Fibroblast of lung (primary cell): ENCODE results near the gene PATJ. TPM values are rescaled to one million over a fixed set of nuclear protein-coding genes. Genes with fewer than 3 reads are reported as not detected.

Experiments
- DNase-seq, 2 donors: peaks; one replicate each; pipeline versions ENCODE4 v3.0.0 to v3.0.0-alpha.2; 2010; ENCODE audit warnings: low read depth in 2 of 2
- H2AFZ ChIP-seq: 2 replicates; pipeline ENCODE4 v1.5.1; 2012; ENCODE audit warnings: low read length, control low read depth, inconsistent platforms
- H3K27ac ChIP-seq: 2 replicates; pipeline ENCODE4 v1.5.1; 2011; ENCODE audit warnings: low read length, control low read depth; ENCODE audit not compliant: insufficient read depth
- H3K27me3 ChIP-seq: 2 replicates; pipeline ENCODE4 v1.5.1; 2011; ENCODE audit warnings: mild to moderate bottlenecking, low read length; ENCODE audit not compliant: control insufficient read depth, insufficient read depth
- H3K36me3 ChIP-seq: 2 replicates; pipeline ENCODE4 v1.5.1; 2011; ENCODE audit warnings: low read length; ENCODE audit not compliant: control insufficient read depth, insufficient read depth
- H3K4me1 ChIP-seq: 2 replicates; pipeline ENCODE4 v1.5.1; 2011; ENCODE audit warnings: low read length; ENCODE audit not compliant: control insufficient read depth, insufficient read depth; ENCODE audit errors: extremely low read depth
- H3K4me2 ChIP-seq: 2 replicates; pipeline ENCODE4 v1.5.1; 2011; ENCODE audit warnings: low read length, control low read depth; ENCODE audit not compliant: insufficient read depth; ENCODE audit errors: extremely low read depth
- H3K4me3 ChIP-seq, 4 experiments: fragments of 200-600 bp in 1 of 4; sonication (generic) in 1 of 4; replicated peaks in 1 of 4; 2 replicates each; pipeline ENCODE4 v1.5.1; 2011 to 2016; ENCODE audit warnings: low read length in 4 of 4, low read depth in 3 of 4, mild to moderate bottlenecking in 3 of 4, control low read depth in 2 of 4, inconsistent platforms in 1 of 4, mixed read lengths in 1 of 4; ENCODE audit not compliant: insufficient read depth in 1 of 4; ENCODE audit errors: control extremely low read depth in 1 of 4
- H3K79me2 ChIP-seq: 2 replicates; pipeline ENCODE4 v1.5.1; 2012; ENCODE audit warnings: mild to moderate bottlenecking, low read length, inconsistent platforms; ENCODE audit not compliant: control insufficient read depth, insufficient read depth
- H3K9ac ChIP-seq: 2 replicates; pipeline ENCODE4 v1.5.1; 2011; ENCODE audit warnings: mild to moderate bottlenecking, low read length, control low read depth; ENCODE audit not compliant: insufficient read depth
- H3K9me3 ChIP-seq: 2 replicates; pipeline ENCODE4 v1.5.1; 2012; ENCODE audit warnings: low read depth, low read length; ENCODE audit not compliant: control insufficient read depth, insufficient read depth
- H4K20me1 ChIP-seq: 2 replicates; pipeline ENCODE4 v1.5.1; 2011; ENCODE audit warnings: low read length; ENCODE audit not compliant: control insufficient read depth, insufficient read depth; ENCODE audit errors: extremely low read depth
- EZH2 ChIP-seq: IDR thresholded peaks from 2 replicates; pipeline ENCODE4 v1.5.1; 2012; ENCODE audit warnings: low read length, control low read depth, mild to moderate bottlenecking; ENCODE audit errors: missing control alignments
- polyA plus RNA-seq, 2 donors: library from polyadenylated mRNA; depleted of rRNA in 1 of 2; stranded (reverse) in 1 of 2; unstranded in 1 of 2; fragments of >200 nt; gene quantifications; 2 replicates each; pipeline ENCODE4 v1.2.1, GENCODE V29; 2011 to 2012; ENCODE audit warnings: missing spikeins in 1 of 2
- total RNA-seq: library from RNA; depleted of rRNA; stranded (reverse); fragments of >200 nt; gene quantifications from 2 replicates; pipeline ENCODE4 v1.2.1, GENCODE V29; 2014
- TF ChIP-seq, protein P1 (sequence below), 2 donors: IDR thresholded peaks in 1 of 2; conservative IDR thresholded peaks in 1 of 2; 1 replicate in 1 of 2; 2 replicates in 1 of 2; pipeline ENCODE4 v1.5.1; 2011 to 2012; ENCODE audit warnings: low read length in 2 of 2, control low read depth in 1 of 2, inconsistent platforms in 1 of 2, low read depth in 1 of 2, mild to moderate bottlenecking in 1 of 2

PATJ gene
- total and polyA plus RNA-seq, 2 donors (not counting 1 experiment from before 2014, with no cell fraction given) = 2.5 to 12.4 TPM

DNA sequence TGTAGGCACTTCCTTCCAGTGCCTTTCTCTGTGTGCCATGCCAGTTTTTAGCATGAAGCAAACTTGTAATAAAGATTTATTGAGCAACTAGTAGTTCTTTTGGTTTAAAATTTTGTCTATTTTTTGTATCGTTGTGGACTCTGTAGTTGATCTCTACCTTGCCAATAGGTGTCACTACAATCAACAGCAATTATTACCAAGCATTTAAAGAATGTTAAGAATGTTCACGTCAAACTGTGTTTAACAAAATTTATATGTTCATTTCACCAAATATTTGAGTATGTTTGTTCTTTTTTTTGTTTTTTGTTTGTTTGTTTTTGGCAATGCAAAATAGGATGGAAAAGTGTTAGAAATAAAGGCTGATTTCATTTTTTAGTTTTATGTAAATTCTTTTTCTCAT lies 208.1 kb downstream of the PATJ start:
- Histone ChIP-seq H3K4me1 (no peaks in the 10 kb centered on the region), H3K79me2 (no peaks in the 10 kb centered on the region), H3K9ac (no peak overlapping the region), H3K9me3 (no peaks in the 10 kb centered on the region), H3K4me2 (no peak overlapping the region), H4K20me1 (no peaks in the 10 kb centered on the region), H3K27me3 (no peaks in the 10 kb centered on the region), H2AFZ (no peak overlapping the region), H3K27ac (no peak overlapping the region), H3K4me3 (no peak overlapping the region), H3K36me3 (no peaks in the 10 kb centered on the region)
- TF ChIP-seq, protein P1, sequence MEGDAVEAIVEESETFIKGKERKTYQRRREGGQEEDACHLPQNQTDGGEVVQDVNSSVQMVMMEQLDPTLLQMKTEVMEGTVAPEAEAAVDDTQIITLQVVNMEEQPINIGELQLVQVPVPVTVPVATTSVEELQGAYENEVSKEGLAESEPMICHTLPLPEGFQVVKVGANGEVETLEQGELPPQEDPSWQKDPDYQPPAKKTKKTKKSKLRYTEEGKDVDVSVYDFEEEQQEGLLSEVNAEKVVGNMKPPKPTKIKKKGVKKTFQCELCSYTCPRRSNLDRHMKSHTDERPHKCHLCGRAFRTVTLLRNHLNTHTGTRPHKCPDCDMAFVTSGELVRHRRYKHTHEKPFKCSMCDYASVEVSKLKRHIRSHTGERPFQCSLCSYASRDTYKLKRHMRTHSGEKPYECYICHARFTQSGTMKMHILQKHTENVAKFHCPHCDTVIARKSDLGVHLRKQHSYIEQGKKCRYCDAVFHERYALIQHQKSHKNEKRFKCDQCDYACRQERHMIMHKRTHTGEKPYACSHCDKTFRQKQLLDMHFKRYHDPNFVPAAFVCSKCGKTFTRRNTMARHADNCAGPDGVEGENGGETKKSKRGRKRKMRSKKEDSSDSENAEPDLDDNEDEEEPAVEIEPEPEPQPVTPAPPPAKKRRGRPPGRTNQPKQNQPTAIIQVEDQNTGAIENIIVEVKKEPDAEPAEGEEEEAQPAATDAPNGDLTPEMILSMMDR (conservative IDR thresholded peaks at IDR 0.05 in 1 of 2, IDR thresholded peaks at IDR 0.05 in 1 of 2; ENCODE audit: low read depth in 1 of 2, low read length in 2 of 2) = no peak
- no peak for TF ChIP-seq EZH2
- DNase-seq = peak in 1 of 2 donors; percentile 24

DNA sequence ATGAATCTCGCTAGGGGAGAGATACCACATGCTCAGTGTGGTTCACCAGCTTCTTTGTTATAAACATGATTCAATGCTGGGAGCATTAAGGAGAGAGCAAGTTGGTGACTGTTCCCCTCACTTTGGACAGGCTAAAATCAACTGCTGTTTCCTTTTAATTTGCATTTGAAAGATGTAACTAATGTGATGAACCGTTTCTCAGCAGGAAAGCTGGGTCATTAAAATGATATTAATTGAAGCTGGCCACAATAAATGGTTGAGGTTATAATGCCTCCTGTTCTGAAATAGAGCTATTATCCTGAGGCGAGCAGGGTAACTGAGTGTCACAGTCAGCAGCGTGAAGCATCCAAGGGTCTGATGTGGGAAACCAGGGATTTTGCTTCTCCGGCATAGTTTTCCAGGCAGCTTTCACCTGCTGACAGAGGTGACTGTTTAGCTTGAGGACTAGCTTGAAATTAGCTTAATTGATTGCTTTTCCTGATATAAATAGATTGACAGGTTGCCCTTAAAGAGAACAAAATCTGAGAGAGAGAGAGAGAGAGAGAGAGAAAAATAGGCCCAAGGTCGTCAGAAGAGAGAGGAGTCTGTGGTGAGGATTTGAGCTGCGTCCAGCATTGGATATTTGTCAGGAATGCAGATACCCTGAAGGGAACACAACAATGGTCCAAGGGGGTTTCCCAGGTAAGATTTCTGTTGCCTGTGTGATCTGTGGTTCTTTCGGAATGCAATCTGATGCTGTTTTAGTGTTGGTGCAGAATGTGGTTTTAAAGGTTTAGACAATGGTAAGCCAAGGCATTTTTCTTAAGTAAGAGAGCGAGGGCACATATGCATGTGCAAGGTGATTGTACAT lies 209.7 kb downstream of the PATJ start:
- no peaks in the 10 kb centered on the region for H3K79me2 ChIP-seq
- no peak overlapping the region for H3K4me3 ChIP-seq
- no peaks in the 10 kb centered on the region for H3K36me3 ChIP-seq
- no peak overlapping the region for H2AFZ ChIP-seq
- H3K27me3 ChIP-seq = no peaks in the 10 kb centered on the region
- no peak for TF ChIP-seq EZH2
- TF ChIP-seq, protein P1 (conservative IDR thresholded peaks at IDR 0.05 in 1 of 2, IDR thresholded peaks at IDR 0.05 in 1 of 2; ENCODE audit: low read depth in 1 of 2, low read length in 2 of 2) = no peak
- H3K4me2 ChIP-seq = no peak overlapping the region
- H3K4me1 ChIP-seq = no peaks in the 10 kb centered on the region
- no peaks in the 10 kb centered on the region for H4K20me1 ChIP-seq
- H3K9ac ChIP-seq = no peak overlapping the region
- no peak overlapping the region for H3K27ac ChIP-seq
- peak in 1 of 2 donors; percentile 87 for DNase-seq
- no peaks in the 10 kb centered on the region for H3K9me3 ChIP-seq

DNA sequence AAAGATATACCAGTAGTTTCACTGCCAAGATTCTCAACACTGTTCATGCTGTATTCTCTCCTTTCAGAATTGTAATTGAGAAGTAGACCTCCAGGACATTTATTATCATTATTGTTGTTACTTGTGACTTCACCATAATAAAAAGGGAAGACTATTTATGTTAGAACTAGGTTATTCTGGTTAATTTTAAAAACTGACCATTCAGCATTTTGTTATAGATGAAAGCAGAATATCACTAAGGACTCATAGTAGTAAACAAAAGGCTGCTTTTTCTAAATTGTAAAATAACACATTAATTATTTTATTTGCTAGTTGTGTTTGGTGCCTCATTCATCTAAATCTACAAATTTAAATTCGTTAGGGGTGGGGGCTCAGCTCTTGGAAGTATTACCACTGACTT lies 210.4 kb downstream of the PATJ start:
- TF ChIP-seq, protein P1 (conservative IDR thresholded peaks at IDR 0.05 in 1 of 2, IDR thresholded peaks at IDR 0.05 in 1 of 2; ENCODE audit: low read depth in 1 of 2, low read length in 2 of 2) = no peak
- TF ChIP-seq EZH2 = no peak
- H3K4me1 ChIP-seq = no peaks in the 10 kb centered on the region
- DNase-seq = no peak
- H3K36me3 ChIP-seq = no peaks in the 10 kb centered on the region
- no peak overlapping the region for H3K9ac ChIP-seq
- H3K4me3 ChIP-seq = no peak overlapping the region
- H4K20me1 ChIP-seq = no peaks in the 10 kb centered on the region
- no peak overlapping the region for H3K27ac ChIP-seq
- H3K27me3 ChIP-seq = no peaks in the 10 kb centered on the region
- no peaks in the 10 kb centered on the region for H3K9me3 ChIP-seq
- H3K4me2 ChIP-seq = no peak overlapping the region
- H3K79me2 ChIP-seq = no peaks in the 10 kb centered on the region
- H2AFZ ChIP-seq = no peak overlapping the region
